ENCODE results near the gene SDK1. TPM values are rescaled to one million over a fixed set of nuclear protein-coding genes. Genes with fewer than 3 reads are reported as not detected.

The SDK1 gene
- total and polyA plus RNA-seq, 2 experiments from 2014 or later: 2.1 to 10.0 TPM

DNA sequence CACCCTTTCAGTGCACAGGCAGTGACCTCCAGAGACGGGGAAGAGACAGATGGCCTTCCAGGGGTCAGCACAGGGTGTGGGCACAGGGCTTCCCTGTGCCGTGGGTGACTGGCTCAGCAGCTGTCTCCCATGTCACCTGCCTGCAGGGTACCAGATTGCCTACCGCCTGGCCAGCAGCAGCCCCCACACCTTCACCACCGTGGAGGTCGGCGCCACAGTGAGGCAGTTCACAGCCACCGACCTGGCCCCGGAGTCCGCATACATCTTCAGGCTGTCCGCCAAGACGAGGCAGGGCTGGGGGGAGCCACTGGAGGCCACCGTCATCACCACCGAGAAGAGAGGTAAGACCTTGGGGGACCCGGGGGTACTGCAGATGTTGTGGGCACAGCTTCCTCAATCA is 844.5 kb downstream of the SDK1 start:
- no peaks in the 10 kb centered on the region for H3K36me3 Mint-ChIP-seq (ENCODE audit: low read depth)
- H3K4me3 Mint-ChIP-seq: no peak overlapping the region
- no peak overlapping the region for H3K27ac Mint-ChIP-seq
- Histone ChIP-seq H3K27me3 (ENCODE audit: insufficient read depth) (no peaks in the 10 kb centered on the region), H3K9me2 (ENCODE audit: insufficient read depth) (no peaks in the 10 kb centered on the region), H3F3A (replicated peaks; ENCODE audit: low read depth) (no peaks in the 10 kb centered on the region), H3K4me3 (no peak overlapping the region), H3K4me2 (no peak overlapping the region), H3K36me3 (ENCODE audit: insufficient read depth) (no peaks in the 10 kb centered on the region), H4K20me1 (replicated peaks; ENCODE audit: insufficient read depth) (no peaks in the 10 kb centered on the region), H2AFZ (peak overlapping the region; percentile 83), H3K27ac (ENCODE audit: low read depth) (no peak overlapping the region), H3K79me2 (replicated peaks; ENCODE audit: insufficient read depth) (no peaks in the 10 kb centered on the region), H3K4me1 (ENCODE audit: insufficient read depth) (peaks cover 4% of the 10 kb centered on the region; the same call in 1 of the 2 replicates)
- DNase-seq (ENCODE audit: low spot score) (no peak), ATAC-seq (no peak)
- H3K9me3 Mint-ChIP-seq: peaks cover 4% of the 10 kb centered on the region; the same call in 1 of the 3 replicates
- H3K27me3 Mint-ChIP-seq (ENCODE audit: insufficient read depth, low read depth, poor library complexity): peaks cover 14% of the 10 kb centered on the region
- no peak for TF ChIP-seq ZNF114 (CRISPR knock-in tag; IDR thresholded peaks at IDR 0.05)
- TF ChIP-seq STAT1 (IDR thresholded peaks at IDR 0.05; ENCODE audit: unreplicated experiment): no peak
- TF ChIP-seq, protein P1, sequence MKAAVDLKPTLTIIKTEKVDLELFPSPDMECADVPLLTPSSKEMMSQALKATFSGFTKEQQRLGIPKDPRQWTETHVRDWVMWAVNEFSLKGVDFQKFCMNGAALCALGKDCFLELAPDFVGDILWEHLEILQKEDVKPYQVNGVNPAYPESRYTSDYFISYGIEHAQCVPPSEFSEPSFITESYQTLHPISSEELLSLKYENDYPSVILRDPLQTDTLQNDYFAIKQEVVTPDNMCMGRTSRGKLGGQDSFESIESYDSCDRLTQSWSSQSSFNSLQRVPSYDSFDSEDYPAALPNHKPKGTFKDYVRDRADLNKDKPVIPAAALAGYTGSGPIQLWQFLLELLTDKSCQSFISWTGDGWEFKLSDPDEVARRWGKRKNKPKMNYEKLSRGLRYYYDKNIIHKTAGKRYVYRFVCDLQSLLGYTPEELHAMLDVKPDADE (IDR thresholded peaks at IDR 0.05): no peak
- TF ChIP-seq, protein P2, sequence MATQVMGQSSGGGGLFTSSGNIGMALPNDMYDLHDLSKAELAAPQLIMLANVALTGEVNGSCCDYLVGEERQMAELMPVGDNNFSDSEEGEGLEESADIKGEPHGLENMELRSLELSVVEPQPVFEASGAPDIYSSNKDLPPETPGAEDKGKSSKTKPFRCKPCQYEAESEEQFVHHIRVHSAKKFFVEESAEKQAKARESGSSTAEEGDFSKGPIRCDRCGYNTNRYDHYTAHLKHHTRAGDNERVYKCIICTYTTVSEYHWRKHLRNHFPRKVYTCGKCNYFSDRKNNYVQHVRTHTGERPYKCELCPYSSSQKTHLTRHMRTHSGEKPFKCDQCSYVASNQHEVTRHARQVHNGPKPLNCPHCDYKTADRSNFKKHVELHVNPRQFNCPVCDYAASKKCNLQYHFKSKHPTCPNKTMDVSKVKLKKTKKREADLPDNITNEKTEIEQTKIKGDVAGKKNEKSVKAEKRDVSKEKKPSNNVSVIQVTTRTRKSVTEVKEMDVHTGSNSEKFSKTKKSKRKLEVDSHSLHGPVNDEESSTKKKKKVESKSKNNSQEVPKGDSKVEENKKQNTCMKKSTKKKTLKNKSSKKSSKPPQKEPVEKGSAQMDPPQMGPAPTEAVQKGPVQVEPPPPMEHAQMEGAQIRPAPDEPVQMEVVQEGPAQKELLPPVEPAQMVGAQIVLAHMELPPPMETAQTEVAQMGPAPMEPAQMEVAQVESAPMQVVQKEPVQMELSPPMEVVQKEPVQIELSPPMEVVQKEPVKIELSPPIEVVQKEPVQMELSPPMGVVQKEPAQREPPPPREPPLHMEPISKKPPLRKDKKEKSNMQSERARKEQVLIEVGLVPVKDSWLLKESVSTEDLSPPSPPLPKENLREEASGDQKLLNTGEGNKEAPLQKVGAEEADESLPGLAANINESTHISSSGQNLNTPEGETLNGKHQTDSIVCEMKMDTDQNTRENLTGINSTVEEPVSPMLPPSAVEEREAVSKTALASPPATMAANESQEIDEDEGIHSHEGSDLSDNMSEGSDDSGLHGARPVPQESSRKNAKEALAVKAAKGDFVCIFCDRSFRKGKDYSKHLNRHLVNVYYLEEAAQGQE (IDR thresholded peaks at IDR 0.05; ENCODE audit: unreplicated experiment): no peak
- TF ChIP-seq, protein P3, sequence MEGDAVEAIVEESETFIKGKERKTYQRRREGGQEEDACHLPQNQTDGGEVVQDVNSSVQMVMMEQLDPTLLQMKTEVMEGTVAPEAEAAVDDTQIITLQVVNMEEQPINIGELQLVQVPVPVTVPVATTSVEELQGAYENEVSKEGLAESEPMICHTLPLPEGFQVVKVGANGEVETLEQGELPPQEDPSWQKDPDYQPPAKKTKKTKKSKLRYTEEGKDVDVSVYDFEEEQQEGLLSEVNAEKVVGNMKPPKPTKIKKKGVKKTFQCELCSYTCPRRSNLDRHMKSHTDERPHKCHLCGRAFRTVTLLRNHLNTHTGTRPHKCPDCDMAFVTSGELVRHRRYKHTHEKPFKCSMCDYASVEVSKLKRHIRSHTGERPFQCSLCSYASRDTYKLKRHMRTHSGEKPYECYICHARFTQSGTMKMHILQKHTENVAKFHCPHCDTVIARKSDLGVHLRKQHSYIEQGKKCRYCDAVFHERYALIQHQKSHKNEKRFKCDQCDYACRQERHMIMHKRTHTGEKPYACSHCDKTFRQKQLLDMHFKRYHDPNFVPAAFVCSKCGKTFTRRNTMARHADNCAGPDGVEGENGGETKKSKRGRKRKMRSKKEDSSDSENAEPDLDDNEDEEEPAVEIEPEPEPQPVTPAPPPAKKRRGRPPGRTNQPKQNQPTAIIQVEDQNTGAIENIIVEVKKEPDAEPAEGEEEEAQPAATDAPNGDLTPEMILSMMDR (conservative IDR thresholded peaks at IDR 0.05; ENCODE audit: low read depth in 2 of 2): no peak
- TF ChIP-seq EZH2phosphoT487 (IDR thresholded peaks at IDR 0.05; ENCODE audit: unreplicated experiment): no peak
- TF ChIP-seq NANOG (IDR thresholded peaks at IDR 0.05; ENCODE audit: borderline replicate concordance): no peak
- TF ChIP-seq POLR2AphosphoS5 (IDR thresholded peaks at IDR 0.05; ENCODE audit: low read depth): no peak
- TF ChIP-seq, protein P4, sequence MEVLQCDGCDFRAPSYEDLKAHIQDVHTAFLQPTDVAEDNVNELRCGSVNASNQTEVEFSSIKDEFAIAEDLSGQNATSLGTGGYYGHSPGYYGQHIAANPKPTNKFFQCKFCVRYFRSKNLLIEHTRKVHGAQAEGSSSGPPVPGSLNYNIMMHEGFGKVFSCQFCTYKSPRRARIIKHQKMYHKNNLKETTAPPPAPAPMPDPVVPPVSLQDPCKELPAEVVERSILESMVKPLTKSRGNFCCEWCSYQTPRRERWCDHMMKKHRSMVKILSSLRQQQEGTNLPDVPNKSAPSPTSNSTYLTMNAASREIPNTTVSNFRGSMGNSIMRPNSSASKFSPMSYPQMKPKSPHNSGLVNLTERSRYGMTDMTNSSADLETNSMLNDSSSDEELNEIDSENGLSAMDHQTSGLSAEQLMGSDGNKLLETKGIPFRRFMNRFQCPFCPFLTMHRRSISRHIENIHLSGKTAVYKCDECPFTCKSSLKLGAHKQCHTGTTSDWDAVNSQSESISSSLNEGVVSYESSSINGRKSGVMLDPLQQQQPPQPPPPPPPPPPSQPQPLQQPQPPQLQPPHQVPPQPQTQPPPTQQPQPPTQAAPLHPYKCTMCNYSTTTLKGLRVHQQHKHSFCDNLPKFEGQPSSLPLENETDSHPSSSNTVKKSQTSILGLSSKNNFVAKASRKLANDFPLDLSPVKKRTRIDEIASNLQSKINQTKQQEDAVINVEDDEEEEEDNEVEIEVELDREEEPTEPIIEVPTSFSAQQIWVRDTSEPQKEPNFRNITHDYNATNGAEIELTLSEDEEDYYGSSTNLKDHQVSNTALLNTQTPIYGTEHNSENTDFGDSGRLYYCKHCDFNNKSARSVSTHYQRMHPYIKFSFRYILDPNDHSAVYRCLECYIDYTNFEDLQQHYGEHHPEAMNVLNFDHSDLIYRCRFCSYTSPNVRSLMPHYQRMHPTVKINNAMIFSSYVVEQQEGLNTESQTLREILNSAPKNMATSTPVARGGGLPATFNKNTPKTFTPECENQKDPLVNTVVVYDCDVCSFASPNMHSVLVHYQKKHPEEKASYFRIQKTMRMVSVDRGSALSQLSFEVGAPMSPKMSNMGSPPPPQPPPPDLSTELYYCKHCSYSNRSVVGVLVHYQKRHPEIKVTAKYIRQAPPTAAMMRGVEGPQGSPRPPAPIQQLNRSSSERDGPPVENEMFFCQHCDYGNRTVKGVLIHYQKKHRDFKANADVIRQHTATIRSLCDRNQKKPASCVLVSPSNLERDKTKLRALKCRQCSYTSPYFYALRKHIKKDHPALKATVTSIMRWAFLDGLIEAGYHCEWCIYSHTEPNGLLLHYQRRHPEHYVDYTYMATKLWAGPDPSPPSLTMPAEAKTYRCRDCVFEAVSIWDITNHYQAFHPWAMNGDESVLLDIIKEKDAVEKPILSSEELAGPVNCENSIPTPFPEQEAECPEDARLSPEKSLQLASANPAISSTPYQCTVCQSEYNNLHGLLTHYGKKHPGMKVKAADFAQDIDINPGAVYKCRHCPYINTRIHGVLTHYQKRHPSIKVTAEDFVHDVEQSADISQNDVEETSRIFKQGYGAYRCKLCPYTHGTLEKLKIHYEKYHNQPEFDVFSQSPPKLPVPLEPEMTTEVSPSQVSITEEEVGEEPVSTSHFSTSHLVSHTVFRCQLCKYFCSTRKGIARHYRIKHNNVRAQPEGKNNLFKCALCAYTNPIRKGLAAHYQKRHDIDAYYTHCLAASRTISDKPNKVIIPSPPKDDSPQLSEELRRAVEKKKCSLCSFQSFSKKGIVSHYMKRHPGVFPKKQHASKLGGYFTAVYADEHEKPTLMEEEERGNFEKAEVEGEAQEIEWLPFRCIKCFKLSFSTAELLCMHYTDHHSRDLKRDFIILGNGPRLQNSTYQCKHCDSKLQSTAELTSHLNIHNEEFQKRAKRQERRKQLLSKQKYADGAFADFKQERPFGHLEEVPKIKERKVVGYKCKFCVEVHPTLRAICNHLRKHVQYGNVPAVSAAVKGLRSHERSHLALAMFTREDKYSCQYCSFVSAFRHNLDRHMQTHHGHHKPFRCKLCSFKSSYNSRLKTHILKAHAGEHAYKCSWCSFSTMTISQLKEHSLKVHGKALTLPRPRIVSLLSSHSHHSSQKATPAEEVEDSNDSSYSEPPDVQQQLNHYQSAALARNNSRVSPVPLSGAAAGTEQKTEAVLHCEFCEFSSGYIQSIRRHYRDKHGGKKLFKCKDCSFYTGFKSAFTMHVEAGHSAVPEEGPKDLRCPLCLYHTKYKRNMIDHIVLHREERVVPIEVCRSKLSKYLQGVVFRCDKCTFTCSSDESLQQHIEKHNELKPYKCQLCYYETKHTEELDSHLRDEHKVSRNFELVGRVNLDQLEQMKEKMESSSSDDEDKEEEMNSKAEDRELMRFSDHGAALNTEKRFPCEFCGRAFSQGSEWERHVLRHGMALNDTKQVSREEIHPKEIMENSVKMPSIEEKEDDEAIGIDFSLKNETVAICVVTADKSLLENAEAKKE (CRISPR knock-in tag; IDR thresholded peaks at IDR 0.05): no peak
- no peak for TF ChIP-seq JUNB (IDR thresholded peaks at IDR 0.05; ENCODE audit: unreplicated experiment)
- no peak for TF ChIP-seq CREB1 (CRISPR knock-in tag; IDR thresholded peaks at IDR 0.05; ENCODE audit: low read depth)
- TF ChIP-seq EZH2 (IDR thresholded peaks at IDR 0.05; ENCODE audit: low read depth, unreplicated experiment): no peak
- TF ChIP-seq ZNF331 (CRISPR knock-in tag; IDR thresholded peaks at IDR 0.05; ENCODE audit: low read depth): no peak
- peaks cover 39% of the 10 kb centered on the region for H3K4me1 Mint-ChIP-seq

All from GM23338 (cell line).